ENCODE measurements around the gene GRIK2.

The GRIK2 gene

DNA sequence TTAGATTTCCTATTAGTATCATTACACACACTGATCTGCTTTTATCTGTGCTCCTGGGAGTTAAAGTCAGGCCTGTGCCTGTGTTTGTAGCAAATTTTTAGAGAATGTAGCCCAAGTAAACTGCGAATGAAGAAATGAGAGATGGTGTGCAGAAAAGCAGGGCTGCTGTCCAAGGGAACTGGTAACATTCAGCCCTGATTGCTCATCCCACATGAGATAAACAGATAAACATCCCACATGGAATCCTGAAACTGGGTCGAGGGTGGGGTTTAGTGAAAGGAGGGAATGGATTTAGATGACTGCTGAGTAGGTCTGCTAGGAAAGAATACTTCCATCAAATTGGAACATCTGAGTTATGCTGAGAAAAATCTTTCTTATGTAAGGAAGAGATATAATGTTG lies 69.1 kb downstream of the GRIK2 start:
- DNase-seq = no peak

DNA sequence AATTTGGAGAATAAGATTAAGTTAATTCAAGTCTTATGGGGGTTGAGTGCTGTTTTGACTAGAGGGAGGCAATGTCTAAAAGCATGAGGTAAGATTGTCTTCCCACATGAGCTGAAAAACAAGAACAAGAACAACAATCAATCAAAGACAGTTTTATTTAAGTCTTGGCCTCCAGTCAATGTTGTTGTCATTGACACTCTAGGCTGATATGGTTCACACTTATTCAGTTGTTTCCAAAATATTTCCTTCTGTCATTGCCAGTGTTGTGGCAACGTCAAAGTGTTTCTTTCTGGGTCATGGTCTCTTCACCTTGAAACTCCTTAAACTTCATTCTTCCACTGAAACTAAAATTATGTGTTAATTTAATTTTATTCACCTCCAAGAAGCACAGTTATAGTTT lies 72.4 kb downstream of the GRIK2 start:
- no peak for DNase-seq

DNA sequence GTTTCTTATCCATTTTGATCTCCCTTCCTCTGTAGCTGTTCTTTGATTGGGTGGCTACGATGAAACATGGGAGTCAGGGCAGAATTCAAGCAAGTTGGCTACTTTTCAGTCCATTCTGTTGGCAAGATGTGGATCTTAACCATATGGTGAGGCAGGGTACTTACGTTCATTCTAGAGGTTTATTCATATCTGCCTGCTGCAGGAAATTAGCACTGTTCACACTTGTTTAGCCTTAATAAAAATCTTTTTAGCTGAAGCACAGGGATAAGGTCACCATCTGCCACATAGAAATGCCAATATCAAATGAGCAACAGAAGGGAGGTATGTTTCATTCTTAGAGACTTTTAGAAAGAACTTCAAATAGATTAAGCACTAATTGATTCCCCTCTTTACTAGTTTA lies 83.9 kb downstream of the GRIK2 start:
- no peak for DNase-seq

DNA sequence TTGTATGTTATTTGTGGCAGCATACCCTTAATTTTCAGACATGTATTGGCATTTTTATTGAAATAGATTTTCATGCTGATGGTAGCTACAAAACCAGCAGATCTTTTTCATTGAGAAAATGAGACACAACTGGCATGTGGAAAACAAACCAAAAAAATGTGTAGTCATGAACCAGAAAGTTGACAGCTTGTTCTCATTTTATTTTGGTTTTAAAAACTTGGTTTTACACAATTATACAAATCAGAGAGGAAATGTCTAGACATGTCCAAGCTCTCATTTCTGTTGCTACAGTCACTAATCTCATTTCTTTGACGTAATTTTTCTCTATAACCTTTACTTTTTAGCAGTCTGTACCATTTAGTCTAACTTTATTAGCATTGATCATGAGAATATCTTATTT lies 85.4 kb downstream of the GRIK2 start:
- no peak for DNase-seq

DNA sequence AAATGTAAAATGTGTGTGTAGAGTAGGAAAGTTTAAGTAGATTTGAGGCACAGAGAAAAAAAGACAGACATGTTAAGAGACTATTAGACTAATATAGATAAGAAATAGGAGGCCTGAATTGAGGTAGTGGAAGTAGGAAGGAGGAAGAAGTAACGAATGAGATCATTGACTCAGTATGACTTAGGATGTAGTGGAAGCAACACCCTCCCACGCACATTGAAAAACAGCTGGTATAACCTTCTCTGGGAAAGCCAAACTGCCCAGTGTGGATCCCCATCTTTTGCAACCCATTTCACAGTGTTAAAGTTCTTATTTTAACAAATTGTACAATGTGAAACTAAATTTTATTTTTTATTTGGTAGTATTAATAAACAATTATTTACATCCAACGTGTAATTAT lies 89.1 kb downstream of the GRIK2 start:
- DNase-seq = peak; percentile 51 to 64 (median 57)

DNA sequence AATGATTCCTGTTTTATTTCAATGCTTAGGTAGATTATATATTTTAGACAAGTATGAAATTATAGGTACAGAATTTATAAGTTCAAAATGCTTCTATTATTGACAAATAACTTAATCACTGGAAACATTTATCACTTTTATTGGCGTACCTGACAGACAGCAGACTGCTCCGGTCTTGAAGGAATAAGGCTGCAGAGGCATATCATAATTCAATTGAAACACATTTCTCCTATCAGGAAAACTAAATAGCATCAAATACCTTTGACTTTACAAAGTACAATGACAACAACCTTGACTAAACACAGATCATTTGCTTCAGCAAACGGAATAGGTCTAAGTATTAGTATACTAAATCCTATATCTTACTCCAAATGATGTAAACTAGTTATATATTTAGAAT lies 91.3 kb downstream of the GRIK2 start:
- no peak for DNase-seq

DNA sequence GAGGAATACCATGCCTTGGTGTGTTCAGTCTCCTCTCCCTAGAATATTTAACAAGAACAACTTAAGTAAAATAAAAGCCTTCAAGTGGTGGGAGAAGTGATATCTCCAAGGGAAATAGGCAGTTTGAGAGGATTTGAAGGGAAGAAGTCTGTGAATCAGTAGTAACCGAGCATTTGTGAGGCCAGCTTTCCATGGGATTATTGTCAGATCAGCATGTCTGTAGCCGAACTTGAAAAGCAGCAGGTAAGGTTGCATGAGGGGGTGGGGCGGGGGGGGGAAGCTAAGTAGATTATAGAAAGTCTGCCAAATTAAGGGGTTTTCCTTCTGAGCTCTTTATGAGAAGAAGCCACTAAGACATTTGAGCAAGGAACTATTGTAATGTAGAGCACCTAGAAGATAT lies 92.6 kb downstream of the GRIK2 start:
- no peak for DNase-seq

DNA sequence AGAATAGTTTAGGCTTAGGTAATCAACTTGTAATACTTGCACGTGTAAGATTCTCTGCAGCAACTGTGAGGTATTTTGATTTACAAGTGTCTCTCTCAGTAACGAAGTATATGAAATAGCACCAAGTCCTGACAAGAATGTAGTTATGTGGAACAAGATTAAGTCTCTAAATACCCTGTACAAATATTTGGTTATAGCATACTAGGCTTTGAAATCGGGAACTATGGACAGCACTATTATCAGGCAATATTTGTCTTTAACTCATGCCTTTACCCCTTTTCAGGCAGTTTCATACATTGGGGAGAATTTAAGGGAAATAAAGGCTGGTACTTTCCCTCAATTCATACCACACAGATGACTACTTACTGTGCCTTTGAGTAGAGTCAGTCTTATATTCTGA lies 93.2 kb downstream of the GRIK2 start:
- no peak for DNase-seq

DNA sequence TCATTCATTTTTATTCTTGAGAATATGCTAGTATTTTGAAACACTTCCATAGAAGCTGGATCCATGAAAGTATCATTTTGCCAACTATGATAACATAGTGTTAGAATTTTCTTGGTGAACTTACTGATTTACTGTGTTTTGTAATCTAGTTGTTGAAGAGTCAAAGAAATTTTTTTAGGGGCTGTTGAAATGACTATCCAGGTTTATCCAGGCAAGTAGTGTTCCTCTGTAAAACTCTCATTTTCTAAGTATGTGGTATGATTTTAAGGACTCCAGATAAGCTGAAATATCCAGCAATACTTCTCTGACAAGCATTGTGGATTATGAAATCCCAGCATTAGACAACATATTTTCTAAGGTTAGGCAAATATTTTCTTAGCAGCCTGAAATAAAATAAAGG lies 95.9 kb downstream of the GRIK2 start:
- DNase-seq = no peak

DNA sequence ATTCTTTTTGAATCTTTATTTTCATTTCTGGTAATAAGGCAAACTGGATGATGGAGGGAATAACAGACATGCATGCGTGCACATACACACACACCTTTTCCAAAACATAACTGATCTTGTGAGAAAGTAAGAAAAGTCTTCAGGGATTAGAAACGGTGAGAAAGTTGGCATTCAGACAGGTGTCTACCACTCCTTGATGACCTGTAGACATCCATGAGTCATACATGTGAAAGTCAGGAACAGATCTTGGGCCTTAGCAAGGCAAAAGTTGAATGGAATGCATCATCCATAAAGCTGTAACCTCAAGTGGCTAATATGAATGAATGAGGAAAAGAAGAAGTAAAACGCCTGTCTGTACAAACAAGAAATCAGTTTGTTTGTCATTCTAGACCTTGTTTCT lies 97.3 kb downstream of the GRIK2 start:
- no peak for DNase-seq

DNA sequence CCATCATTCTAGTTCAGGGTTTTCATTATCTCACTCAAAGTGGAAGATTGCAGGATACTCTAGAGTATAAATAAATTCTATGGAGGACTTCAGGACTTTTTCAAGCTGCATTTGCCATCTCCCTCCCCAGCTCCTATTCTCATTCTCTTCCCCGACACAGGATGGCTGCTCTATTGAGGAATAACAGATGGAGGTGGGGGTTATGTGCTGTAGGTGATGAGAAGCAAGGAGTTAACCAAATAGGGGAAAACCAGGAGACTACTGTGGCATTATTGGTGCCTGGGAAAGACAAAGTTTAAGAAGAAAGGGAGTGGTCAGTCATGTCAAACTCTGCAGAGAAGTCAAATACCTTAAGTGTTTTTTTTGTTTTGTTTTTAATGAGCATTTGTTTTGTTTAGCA lies 109.3 kb downstream of the GRIK2 start:
- DNase-seq = no peak

DNA sequence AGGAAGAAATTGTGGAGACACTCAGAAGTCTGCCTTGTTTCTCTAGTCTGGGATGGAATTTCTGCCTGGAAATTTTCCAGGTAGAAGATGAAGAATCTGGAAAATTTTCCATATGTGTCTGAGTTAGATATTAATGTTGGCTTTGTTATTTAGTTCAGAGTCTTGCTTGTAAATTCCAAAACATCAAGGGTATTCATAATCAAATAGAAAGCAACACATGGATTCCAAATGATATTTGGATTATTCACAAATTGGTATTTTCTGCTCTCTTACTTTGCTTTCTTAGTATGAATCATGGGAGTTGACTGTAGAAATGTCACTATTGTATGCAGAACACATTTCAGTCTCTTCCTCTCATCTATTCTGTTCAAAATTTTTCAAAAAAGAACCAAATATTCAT lies 116.0 kb downstream of the GRIK2 start:
- DNase-seq = no peak

DNA sequence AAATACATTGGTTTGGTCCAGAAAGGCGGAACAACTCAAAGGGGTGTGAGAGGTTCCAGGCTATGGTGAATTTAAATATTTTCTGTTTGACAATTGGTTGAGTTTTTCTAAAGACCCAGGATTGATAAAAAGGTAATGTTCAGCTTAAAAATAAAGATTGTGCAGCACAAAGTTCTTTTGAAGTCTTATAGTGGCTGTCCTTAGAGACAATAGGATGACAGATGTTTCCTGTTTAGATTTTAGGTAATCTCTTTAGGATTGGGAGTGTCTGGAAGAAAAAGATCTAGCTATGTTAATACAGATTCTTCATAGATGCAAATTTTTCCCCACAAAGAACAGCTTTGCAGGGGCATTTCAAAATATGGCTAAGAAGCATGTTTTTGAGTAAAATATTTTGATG lies 119.7 kb downstream of the GRIK2 start:
- no peak for DNase-seq

DNA sequence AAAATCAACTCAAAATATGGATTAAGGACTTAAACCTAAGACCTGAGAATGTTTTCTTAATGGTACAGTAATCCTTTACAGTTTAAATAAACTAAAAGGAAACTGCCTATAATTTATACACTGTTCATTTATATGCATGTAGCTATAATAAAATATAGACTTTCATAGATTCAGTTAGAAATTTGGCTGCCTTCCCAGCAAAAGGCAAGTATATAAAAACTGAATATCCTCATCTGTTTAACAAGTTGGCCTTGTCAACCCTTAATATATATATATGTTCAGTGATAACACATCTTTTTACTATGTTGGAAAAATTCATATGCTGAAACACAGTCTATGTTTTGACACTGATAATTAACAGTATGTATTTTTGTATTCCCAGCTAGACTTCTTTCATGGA lies 123.1 kb downstream of the GRIK2 start:
- DNase-seq = no peak

DNA sequence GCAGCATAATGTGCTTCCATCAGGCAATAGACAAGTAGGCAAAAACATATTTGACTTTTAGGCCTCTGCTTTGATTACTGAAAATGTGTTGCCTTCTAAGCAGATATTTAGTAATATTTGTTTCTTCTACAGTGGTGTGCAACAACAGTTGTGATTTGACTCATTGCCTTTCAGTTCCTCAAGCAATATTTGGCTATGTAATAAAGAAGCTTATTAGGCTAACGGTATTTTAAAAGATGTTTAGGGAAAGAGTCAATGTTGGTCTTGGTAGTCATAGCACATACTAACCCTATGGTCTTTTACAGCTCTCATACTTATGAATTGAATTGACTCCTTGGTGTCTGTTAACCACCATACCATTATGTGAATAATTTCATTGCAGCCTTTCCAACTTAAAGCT lies 124.1 kb downstream of the GRIK2 start:
- DNase-seq = no peak

DNA sequence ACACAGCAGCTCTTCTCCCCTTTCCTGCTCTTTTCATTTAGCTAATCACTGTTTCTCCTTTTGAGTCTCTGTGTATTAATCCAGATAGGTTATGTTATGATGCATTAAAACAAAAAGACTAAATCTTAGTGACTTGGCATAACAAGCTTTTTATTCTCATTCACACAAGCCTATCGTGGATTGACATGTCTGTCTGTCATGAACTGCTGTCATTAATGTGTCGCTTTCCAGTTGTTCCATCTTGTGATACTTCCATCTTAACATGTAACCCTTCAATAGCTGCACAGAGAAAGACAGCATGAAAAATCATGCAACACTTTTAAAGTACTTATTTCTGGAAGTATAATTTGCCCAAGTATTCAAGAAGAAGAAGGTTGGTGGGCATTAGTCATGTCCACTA lies 128.7 kb downstream of the GRIK2 start:
- DNase-seq = no peak

DNA sequence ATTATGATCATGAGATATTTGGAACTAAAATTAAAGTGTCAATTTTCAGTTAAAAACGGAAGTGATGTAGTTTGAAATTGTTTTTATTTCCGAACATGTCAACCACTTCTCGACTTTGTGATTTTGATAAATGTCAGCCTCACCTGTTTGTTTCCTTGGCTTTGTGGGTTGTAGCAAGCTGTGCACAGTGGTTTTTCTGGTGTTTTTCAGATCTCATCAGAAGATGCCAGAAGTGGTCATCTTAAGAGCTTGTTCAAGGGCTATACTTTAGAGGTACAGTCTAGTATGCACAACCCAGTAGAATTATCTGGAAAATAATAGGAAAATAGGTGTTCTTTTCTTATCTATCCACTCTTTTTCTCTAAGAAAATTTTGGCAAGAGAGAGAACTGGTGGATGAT lies 134.0 kb downstream of the GRIK2 start:
- DNase-seq = no peak

DNA sequence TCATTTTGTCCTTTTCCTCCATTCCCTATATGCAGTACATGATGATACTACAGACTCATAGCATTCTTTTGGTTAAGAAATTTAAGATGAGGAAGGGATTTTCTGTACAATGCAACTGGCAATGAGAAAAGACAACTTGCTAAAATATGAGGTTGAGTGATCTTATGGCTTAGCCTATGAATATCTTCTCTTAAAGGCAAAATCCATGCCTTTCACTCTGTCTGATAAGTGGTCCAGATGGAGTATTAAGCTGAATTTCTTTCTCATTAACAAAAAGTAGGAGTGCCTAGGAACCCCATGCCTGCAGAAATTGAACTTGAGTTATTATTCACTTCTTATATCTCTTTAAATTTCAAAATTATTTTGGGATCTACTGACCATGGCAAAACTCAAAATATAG lies 135.3 kb downstream of the GRIK2 start:
- DNase-seq = no peak

DNA sequence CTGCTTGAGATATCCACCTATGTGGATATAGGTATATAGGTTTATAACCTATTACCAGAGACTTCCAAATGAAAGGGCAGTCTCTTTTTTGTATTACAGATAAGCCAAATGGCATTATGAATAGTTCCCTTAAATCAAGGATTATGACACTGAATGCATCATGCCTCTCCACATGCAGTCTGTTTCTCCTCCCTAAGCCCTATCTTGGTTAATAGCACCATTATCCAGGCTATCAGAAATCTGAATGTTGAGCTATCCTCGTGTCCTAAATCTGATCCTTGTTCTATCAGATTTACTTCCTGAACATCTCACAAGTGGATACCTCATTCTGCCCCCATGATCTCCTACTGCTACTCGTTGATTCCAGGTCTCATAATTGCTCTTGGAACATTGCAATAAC lies 138.0 kb downstream of the GRIK2 start:
- no peak for DNase-seq

DNA sequence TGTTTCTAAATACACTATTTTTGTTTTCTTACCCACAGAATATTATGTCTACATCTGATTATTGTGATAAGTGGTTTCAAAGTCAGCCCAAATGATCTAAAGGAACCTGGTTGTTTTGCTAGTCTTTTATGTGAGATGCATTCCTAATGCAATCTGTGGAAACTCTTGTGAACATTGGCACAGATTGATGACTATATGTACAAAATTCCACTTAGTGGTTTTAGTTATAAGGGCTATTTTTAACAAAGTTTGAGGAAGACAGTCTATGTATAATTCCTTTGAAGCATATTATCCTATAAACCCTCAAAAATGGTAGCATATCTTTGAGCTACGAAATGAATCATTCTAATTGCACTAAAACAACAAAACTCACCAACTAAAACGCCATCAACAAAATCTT lies 140.9 kb downstream of the GRIK2 start:
- no peak for DNase-seq

DNA sequence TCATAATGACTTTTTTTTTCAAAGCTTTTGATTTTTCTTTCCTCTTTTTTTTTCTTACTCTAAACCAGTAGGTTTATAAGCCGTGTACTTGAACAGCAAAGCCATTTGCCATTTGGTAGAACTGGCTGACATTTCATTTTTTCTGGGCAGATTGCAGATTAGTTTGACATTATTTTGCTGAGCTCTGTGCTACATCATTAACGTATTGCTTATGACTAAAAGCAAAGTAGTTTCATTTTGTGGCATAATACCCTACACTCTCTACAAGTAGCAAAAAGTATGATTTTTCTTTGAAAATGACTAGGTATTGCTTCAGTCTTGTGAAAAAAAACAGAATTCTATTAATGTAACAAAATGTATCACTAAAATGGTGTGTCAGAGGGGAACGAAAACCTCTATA lies 141.3 kb downstream of the GRIK2 start:
- no peak for DNase-seq

DNA sequence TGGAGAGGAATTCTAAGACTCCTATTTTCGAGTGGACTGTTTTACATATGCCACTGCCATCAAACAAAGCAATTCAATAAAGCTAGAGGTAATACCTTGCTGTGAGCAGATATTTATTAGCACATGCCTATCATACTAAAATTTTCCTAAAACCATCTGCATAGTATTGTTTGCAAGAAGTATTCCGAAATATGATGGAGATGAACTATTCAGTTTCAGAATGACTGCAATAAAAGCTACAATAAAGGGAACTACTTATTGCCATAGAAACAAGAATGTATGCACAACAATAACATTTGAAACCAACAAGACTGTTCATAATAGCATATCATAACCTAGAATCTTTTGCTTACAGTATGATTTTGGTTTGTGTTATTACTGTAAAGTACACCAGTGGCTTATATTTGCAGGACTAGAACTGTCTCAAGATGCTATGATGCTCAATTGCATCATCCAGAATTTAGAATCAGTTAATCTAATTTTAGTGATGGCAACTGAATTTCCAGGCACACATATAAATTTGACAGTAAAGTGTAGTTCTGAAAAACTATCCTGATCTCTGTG lies 144.3 kb downstream of the GRIK2 start:
- DNase-seq = peak in 1 of 3 donors; percentile 3

DNA sequence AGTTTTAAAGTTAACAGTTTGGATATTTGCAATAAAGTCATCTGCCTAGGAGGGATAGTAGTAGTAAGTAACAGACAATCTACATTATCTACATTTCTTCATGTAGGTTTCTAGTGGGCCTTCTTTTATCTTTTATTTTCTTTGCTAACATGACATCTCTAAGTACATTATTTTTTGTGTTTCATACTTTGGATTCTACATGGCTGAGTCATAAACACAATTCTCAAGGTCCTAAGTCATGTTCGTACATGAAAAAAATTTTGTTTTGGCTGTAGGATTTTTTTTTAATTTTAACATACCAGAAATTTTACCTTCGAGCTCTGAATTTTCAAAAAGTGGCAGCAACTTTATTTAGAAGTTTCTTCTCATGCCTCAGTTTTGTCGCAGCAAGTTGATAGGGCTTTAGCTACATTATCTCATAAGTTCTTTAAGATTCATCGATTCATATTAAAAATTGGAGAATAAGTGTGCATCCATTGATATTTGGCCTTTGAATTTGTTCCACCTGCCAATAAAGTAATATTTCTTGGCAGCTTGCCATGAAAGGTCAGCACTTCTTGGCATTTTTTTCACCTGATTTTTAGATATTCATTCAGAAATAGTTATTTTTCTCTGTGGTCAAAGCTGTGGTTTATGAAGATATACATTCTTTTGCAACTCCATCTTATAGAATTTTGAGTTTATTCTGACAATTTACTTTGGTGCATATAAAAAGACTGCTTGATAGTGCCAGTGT lies 146.2 kb downstream of the GRIK2 start:
- DNase-seq = no peak

DNA sequence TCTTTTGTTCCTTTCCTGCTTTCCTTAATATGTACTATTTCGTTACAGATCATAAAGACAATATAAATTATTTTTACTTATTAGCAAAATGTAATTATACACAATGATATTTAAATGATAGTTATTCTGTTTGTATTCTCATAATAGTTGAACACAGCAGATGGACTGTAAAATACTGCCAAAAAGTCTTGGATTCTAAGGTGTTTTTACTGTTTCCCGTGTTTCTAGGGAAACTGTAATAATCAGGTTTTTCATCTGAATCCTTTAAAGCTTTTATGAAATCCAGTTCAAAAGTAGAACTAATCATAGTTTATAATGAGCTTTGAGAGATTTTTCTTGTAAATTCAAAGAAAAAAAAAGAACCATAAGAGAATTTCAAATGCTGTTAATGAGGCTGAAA lies 148.4 kb downstream of the GRIK2 start:
- DNase-seq = no peak

DNA sequence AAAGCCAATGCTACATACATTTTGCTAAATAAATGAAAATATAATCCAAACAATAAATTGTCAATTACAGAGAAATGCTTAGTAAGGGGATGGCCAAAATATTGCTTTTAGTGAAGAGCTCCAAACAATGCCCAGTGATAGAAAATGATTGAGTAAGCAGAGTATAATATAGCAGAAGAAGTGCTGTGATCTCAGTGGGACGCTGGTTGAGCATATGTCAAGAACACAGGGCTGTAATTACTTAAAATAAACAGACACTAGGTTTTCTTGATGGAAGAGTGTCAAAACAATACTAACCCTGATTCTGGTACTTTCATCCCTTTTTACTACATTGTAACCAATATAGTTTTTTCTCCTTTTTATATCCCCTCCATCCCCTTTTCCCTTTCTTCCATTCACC lies 150.3 kb downstream of the GRIK2 start:
- no peak for DNase-seq
